Skeletal muscle satellite cell (primary cell): ENCODE results near the gene CALY.

Experiments used
- H3K27me3 ChIP-seq: 2 replicates; pipeline ENCODE4 v1.7.0; 2013; ENCODE audit warnings: low read length; ENCODE audit not compliant: control insufficient read depth, insufficient read depth
- H3K36me3 ChIP-seq: 2 replicates; pipeline ENCODE4 v1.7.0; 2013; ENCODE audit warnings: mild to moderate bottlenecking, control low read depth, low read length; ENCODE audit not compliant: insufficient read depth
- H3K4me1 ChIP-seq: 2 replicates; pipeline ENCODE4 v1.7.0; 2013; ENCODE audit warnings: low read length; ENCODE audit not compliant: control insufficient read depth, insufficient read depth
- H3K4me2 ChIP-seq: 2 replicates; pipeline ENCODE4 v1.7.0; 2013; ENCODE audit warnings: mild to moderate bottlenecking, low read length
- H3K4me3 ChIP-seq: 2 replicates; pipeline ENCODE4 v1.7.0; 2013; ENCODE audit warnings: low read length
- H3K9ac ChIP-seq: 2 replicates; pipeline ENCODE4 v1.7.0; 2013; ENCODE audit warnings: mild to moderate bottlenecking, low read depth, low read length, moderate library complexity
- H3K9me3 ChIP-seq: replicated peaks from 2 replicates; pipeline ENCODE4 v1.7.0; 2013; ENCODE audit warnings: mild to moderate bottlenecking, control low read depth, low read length

The CALY gene

DNA sequence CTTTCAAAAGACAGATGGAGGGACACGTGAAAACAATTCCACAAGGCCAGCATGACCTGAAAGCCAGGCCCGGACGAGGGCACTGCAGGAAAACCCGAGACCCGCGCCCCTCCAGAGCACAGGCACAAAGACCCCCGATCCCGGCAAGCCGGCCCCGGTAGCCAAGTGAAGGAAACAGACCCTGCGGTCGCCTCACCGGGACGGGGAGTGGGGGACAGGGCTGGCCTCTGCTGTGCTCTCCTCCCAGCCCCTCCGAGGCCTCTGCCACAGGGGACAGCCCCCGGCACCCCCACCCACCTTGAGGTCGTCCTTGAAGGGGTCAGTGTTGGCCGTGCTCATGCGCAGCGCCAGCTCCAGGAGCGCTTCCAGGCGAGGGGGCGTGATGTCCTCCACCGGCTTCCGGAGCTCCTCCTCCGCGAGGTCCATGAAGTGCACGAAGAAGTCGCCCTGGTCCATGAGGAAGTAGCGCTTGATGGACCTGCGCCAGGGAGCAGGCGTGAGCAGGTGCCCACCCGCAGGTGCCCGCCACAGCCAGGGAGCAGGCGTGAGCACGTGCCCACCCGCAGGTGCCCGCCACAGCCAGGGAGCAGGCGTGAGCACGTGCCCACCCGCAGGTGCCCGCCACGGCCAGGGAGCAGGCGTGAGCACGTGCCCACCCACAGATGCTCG is 48.7 kb downstream of the CALY start:
- peaks cover 7% of the 10 kb centered on the region for H3K4me1 ChIP-seq
- no peak overlapping the region for H3K9ac ChIP-seq
- H3K4me2 ChIP-seq = no peak overlapping the region
- peaks cover 75% of the 10 kb centered on the region for H3K36me3 ChIP-seq
- H3K4me3 ChIP-seq = no peak overlapping the region
- no peaks in the 10 kb centered on the region for H3K27me3 ChIP-seq
- no peaks in the 10 kb centered on the region for H3K9me3 ChIP-seq

DNA sequence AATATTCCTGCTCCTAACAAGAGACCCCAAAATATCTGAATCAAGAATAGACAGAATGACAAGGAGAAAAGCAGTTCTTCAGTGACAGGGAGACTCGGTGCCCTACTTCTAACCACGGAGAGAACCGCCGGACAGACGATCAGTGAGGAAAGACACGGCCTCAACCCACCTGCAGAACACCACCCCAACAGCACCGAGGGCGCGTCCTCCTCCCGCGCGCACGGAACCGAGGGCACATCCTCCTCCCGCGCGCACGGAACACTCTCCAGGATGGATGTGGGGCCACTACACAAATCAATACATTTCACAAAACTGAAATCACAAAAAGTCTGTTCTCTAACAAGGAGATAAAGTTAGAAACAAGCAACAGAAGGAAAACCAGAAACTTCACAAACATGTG is 50.3 kb downstream of the CALY start:
- H3K36me3 ChIP-seq = peaks cover 83% of the 10 kb centered on the region
- no peaks in the 10 kb centered on the region for H3K9me3 ChIP-seq
- no peaks in the 10 kb centered on the region for H3K4me1 ChIP-seq
- no peak overlapping the region for H3K9ac ChIP-seq
- H3K4me3 ChIP-seq = no peak overlapping the region
- H3K27me3 ChIP-seq = no peaks in the 10 kb centered on the region
- H3K4me2 ChIP-seq = no peak overlapping the region

DNA sequence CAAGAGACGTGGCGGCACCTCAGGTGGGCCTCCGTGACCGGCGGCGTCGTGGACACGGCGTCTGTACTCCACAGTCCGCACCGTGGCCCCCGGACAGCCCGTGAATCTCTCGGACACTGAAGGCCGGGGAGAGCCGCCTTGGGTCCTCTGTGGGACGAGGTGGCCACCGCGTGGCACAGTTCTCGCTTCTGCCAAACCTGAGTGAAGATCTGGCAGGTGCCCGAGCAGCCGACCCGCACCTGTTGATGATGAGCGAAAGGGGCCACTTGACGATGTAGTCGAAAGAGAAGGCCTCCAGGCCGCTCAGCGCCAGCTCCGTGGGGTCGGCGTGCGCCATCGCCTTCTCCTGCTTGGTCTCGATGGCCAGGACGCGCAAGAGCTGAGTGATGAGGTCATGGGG is 51.5 kb downstream of the CALY start:
- Histone ChIP-seq H3K4me1 (no peaks in the 10 kb centered on the region), H3K4me2 (no peak overlapping the region), H3K36me3 (peaks cover 79% of the 10 kb centered on the region), H3K4me3 (no peak overlapping the region), H3K27me3 (no peaks in the 10 kb centered on the region), H3K9me3 (no peaks in the 10 kb centered on the region), H3K9ac (no peak overlapping the region)

DNA sequence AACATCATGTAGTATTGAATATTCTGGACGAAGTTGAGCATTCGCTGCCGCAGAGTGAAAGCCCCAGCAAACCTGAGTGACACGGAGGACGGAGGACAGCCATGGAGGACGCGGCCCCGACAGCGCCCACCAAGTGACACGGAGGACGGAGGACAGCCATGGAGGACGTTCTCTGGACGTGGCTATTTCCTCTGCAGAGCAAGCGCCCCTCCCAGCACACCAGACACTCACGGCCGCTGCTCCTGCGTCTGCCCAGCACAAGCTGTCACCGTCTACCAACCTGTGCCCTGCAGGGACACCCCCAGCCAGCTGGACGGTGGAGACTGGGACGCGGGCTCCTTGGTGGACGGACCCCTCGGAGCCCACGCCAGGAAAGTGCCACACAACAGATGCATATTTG is 52.8 kb downstream of the CALY start:
- Histone ChIP-seq H3K36me3 (peaks cover 71% of the 10 kb centered on the region), H3K4me1 (no peaks in the 10 kb centered on the region), H3K9me3 (no peaks in the 10 kb centered on the region), H3K9ac (no peak overlapping the region), H3K4me3 (no peak overlapping the region), H3K27me3 (no peaks in the 10 kb centered on the region), H3K4me2 (no peak overlapping the region)

DNA sequence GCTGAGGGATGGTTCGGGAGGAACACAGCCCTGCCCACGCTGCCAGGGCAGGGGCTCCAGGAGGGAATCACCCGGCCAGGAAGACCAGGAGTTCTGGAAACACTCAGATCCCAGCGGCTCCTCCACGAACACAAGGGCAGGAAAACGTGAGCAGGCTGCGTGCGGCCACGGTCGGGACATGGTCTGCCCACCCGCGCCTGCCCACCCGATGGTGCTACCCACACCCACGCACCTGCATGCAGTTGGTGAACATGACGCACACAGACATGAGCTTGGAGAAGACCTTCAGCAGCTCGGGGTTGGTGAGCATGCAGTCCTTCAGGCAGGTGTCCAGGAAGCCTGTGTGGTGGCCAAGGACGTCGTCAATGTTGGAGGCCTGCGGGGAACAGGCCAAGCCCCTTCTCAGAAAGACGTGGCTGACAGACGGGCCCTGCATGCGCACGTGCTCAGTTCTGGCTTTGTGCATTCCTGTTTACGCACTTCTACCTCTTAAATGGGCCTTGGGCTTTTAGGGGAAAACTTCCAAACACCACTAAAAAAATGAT is 53.8 kb downstream of the CALY start:
- H3K4me2 ChIP-seq = no peak overlapping the region
- H3K9me3 ChIP-seq = no peaks in the 10 kb centered on the region
- peaks cover 63% of the 10 kb centered on the region for H3K36me3 ChIP-seq
- H3K4me1 ChIP-seq = no peaks in the 10 kb centered on the region
- no peaks in the 10 kb centered on the region for H3K27me3 ChIP-seq
- H3K9ac ChIP-seq = no peak overlapping the region
- H3K4me3 ChIP-seq = no peak overlapping the region

DNA sequence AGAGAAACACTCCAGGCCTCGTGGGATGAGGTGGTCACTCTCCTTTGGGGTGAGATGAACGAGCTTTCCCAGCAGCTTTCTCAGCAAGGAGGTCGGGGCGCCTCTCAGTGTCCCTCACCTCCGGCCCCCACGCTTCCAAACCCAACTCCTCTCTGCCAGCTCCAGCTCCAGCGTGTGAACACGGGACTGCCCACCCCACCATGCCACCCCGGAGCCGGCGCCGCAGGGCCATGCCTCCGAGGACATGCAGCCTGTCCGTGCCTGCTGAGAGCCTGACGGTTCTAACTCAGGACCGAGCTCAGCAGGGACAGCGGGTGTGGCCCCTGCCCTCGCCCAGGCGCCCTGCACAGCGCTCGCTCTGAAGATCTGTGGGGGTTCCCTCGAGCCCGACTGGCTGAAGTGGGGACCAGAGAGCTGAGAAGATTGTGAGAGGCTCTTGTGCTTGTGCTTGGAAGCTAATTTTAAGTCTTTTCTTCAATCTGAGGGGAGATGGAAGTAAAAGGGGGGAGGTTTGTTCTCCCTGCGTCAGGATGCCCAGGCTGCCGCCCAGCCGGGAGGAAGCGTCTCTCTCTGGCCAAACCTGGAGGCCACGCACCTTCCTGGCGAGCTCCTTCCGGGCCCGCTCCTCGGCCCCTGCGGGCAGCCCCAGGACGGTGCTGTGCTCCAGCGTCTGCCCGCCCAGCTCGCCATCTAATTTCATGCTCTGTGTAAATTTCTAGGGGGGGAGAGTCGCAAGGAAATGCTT is 54.9 kb downstream of the CALY start:
- no peak overlapping the region for H3K4me2 ChIP-seq
- peaks cover 56% of the 10 kb centered on the region for H3K36me3 ChIP-seq
- no peaks in the 10 kb centered on the region for H3K4me1 ChIP-seq
- no peaks in the 10 kb centered on the region for H3K9me3 ChIP-seq
- H3K9ac ChIP-seq = no peak overlapping the region
- H3K4me3 ChIP-seq = no peak overlapping the region
- peaks cover 3% of the 10 kb centered on the region for H3K27me3 ChIP-seq

DNA sequence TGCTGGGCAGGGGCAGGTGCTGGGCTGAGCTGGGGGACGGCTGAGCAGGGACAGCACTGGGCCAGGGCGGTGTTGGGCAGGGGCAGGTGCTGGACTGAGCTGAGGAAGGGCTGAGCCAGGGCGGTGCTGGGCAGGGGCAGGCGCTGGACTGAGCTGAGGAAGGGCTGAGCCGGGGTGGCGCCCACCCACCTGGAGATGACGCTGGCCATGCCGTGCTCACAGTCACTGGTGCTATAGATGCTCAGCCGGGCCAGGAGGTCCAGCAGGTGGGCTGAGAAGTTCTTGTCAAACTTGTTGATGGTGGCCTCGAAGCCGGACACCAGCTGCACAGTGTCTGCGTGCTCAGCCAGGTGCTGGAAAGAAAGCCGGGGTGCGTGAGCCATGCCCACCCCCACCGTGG is 55.6 kb downstream of the CALY start:
- Histone ChIP-seq H3K9ac (no peak overlapping the region), H3K27me3 (peaks cover 9% of the 10 kb centered on the region), H3K9me3 (no peaks in the 10 kb centered on the region), H3K4me2 (no peak overlapping the region), H3K36me3 (peaks cover 50% of the 10 kb centered on the region), H3K4me1 (no peaks in the 10 kb centered on the region), H3K4me3 (no peak overlapping the region)

DNA sequence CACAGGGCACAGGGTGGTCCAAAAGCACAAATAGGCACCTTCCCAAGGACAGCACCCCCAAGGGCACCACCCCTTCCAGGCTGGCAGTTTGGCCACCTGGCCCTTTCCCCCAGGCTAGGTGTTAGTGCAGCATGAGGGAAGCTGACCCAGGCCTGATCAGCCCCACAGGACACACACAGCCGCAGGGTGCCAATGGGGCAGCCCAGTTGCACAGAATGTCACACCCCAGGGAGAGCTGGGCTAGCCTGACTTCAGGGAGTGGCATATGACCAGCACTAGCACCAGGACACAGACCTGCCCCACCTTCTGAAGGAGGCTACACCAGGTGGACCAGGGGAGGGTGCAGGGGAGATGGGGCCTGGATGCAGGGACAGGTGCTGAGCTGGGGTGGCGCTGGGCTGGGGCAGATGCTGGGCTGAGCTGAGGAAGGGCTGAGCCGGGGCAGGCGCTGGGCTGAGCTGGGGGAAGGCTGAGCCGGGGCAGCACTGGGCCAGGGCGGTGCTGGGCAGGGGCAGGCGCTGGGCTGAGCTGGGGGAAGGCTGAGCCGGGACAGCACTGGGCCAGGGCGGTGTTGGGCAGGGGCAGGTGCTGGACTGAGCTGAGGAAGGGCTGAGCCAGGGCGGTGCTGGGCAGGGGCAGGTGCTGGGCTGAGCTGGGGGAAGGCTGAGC is 56.2 kb downstream of the CALY start:
- peaks cover 44% of the 10 kb centered on the region for H3K36me3 ChIP-seq
- H3K4me1 ChIP-seq = no peaks in the 10 kb centered on the region
- no peak overlapping the region for H3K4me2 ChIP-seq
- H3K9me3 ChIP-seq = no peaks in the 10 kb centered on the region
- peaks cover 15% of the 10 kb centered on the region for H3K27me3 ChIP-seq
- H3K4me3 ChIP-seq = no peak overlapping the region
- no peak overlapping the region for H3K9ac ChIP-seq

DNA sequence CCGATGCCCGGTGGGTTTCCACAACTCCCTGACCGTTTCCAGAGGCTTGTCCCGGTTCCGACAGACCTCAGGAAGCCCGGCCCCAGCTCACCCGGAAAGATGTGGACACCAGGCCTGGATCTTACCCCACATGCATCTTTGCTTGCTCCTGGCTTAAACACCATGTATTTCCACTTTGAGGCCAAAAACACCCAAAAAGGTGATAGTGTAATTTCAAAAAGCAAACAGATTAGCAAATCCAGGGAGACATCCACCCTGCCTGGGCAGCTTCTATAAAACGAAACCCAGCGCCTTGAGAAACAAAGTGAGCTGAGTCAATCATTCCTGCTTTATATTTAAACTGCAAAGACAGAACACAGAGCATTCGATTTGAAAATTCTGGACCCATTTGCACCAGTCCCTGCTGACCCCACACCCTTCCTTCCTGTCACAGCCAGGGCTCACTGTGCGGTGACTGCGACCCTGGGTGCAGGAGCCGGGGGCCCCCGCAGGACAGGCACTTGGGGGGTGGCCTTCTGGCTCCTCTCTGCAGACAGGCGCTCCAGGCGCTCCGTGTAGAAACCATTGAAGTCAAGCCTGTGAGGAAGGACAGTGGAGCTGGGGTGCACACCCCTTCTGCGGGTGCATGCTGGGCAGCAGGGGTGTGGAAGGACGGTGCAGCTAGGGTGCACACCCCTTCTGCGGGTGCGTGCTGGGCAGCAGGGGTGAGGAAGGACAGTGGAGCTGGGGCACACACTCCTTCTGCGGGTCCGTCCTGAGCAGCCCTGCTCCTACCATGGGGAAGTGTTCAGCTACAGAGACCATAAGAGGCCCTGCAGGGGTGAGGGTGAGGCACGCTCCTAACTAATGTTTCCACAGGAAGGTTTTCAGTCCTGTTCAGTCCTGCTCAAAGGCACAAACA is 57.1 kb downstream of the CALY start:
- Histone ChIP-seq H3K36me3 (peaks cover 36% of the 10 kb centered on the region), H3K9me3 (no peaks in the 10 kb centered on the region), H3K27me3 (peaks cover 24% of the 10 kb centered on the region), H3K4me3 (no peak overlapping the region), H3K4me1 (no peaks in the 10 kb centered on the region), H3K9ac (no peak overlapping the region), H3K4me2 (no peak overlapping the region)

DNA sequence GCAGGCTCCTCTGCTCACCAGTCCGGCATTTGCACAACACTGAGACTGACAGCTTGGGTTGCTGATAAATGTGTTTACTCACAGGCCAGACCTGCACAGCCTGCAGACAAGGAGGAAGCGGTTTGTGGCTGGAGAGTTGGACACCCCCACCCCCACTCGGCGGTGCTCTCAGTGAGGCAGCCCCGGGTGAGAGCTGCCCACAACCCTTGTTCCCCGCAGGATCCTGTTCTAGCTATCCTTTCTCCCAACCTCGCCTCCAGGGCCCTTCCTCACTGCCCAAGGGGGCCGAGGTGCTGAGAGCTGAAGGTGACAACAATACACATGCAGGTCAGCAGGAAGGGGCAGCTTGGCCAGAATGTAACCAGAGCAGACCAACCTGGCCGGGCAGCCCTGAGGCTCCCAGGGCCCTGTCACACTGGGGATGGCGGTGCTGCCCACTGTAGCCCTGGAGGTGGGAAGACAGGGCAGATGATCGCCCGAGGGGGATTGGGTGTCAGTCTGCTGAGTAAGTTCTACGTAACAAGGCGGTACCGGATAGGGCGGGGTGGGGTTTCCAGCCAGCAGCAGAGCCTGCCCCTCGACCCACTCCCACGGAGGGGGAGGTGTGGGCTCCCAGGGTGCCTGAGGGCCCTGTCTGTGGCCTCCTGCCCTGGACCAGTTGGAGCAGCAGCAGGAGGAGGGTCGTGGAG is 58.0 kb downstream of the CALY start:
- Histone ChIP-seq H3K9me3 (no peaks in the 10 kb centered on the region), H3K4me2 (no peak overlapping the region), H3K27me3 (peaks cover 25% of the 10 kb centered on the region), H3K4me3 (no peak overlapping the region), H3K4me1 (no peaks in the 10 kb centered on the region), H3K9ac (no peak overlapping the region), H3K36me3 (peaks cover 28% of the 10 kb centered on the region)
